T-helper 1 cell treated with Interleukin-12 subunit alpha and Interleukin-12 subunit beta and Interleukin-4 antibody, amounts not matched to agents 30 ng/mL and 1 ng/mL, for 36 hours (primary cell): ENCODE data around the gene SELENOP. TPM values are rescaled to one million over a fixed set of nuclear protein-coding genes. Genes with fewer than 3 reads are reported as not detected.

Source experiments
- total RNA-seq: library from RNA; stranded (reverse); gene quantifications from 2 replicates; pipeline ENCODE4 v1.2.3, GENCODE V29; 2022

The SELENOP gene
- total RNA-seq, 1 donor from 2014 or later: not detected

Other genes starting within 250 kb of the SELENOP start
- 2.5 and 3.4 TPM in 2 replicates for gene CCDC152, start 55.1 kb downstream of the SELENOP start, total RNA-seq
- 9.3 and 9.7 TPM in 2 replicates for gene ANXA2R, start 228.4 kb upstream of the SELENOP start, total RNA-seq